GM19238 (cell line): ENCODE measurements around the gene BMP6.

ENCODE experiments used
- DNase-seq: peaks from one replicate; pipeline ENCODE4 v3.0.0; 2011; ENCODE audit warnings: low spot score; ENCODE audit not compliant: insufficient read length

Gene BMP6

GRCh38 chr6:7825986-7826385 lies 100.1 kb downstream of the BMP6 start:
- no peak for DNase-seq

DNA sequence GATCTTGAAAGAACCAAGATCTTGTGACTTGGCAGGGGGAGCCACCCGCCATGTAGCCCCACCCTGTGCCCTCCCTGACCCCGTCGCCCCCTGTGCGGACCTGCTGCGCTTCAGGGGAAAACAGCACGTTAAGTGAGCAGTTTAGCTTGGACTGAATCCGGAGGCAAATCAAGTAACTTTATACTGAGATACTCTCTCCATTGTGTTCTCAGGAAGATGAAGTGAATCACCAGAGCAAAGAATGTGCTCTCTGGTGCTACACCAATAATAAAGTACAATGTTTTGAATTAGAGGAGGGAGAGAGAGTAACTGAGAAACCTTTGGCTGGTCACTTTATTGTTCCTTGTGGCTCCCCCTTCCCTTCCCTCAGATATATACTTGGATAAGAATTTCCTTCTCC lies 101.2 kb downstream of the BMP6 start:
- DNase-seq = no peak

- DNase-seq = no peak
Measured at GRCh38 chr6:7828124-7828523, 102.2 kb downstream of the BMP6 start.

GRCh38 chr6:7832904-7833750 lies 107.2 kb downstream of the BMP6 start:
- DNase-seq = no peak

GRCh38 chr6:7833751-7834070 lies 107.8 kb downstream of the BMP6 start:
- DNase-seq = no peak

DNA sequence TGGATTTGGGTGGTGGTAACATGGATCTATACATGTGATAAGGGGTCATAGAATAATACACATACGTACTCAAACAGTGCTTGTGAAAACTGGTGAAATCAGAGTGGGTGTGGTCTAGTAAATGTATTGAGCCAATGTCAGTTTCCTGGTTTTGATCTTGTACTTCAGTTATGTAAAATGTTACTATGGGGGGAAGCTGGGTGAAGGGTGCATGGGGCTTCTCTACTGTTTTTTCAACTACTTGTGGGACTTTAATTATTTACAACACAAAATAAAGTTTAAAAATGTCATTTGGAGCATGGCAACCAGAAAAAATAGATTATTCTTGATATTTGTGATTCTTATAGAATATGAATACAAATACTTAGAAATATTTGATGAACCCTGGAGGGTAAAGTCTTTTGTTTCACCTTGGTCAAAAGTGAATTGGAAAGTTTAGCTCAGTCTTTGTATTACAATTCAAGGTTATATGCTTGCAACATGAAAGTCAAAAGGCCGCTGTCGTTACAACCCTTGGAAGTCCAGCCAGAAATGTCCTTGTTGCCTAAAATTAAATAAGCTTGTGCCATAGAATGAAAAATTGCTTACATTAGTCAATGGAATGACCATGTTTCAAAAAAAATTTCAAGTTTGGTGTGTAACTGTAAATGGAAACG lies 110.6 kb downstream of the BMP6 start:
- DNase-seq = no peak

- DNase-seq = no peak
Measured at GRCh38 chr6:7841781-7842468, 116.0 kb downstream of the BMP6 start.

DNA sequence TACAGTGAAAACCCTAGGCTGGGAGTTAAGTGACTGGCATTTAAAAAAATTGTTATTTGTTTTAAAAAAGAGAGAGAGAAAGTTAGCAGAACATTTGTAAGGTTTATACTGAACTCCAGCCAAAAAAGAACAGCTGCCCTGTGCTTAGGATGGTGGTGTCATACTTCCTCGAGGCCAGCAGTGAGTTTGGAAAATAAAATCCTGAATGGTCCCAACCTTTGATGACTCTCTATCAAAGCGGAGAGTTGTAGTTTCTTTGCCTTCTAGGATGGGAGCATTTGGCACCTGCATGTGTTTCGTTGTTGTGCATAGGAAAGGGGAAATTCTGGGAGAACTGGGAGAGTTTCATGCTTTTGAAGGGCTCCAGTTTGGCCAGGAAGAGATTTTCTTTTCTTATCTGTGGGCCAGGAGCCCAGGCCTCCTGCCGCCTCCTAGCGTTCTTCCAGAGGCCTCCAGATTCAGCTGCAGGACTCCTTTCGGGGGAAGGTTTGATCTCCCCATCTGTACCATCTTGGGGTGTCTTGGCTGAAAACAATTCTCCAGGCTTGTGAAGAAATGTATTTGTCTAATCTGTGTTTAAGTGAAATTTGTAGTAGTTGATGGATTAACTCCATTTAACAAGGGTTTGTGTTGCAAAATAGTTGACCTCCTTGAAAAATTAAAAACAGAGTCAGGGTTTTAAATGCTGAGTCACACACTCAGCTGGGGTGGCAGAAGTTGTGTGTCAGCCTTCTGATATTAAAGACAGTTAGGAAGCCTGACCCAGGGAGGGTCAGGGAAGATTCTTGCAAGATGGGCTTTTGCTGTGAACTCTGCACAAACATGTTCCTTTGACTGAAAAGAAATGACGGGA lies 121.3 kb downstream of the BMP6 start:
- DNase-seq = no peak

GRCh38 chr6:7848229-7848628 lies 122.3 kb downstream of the BMP6 start:
- no peak for DNase-seq

DNA sequence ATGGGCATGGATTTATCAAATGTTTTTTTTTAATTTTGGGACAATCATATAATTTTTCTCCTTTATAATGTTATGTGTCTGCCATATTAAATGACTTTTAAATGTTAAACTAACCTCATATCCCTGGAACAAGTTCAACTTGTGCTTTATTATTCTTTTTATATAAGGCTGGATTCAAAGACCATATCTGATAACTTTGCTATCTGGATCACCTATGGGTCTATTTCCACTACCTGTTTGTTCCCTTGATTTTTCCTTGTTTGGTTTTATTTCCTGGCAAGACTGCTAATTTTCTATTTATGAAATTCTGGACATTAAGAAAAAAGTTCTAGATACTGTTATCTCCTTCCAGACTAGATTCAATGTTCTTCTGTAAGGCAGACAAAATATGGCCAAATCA lies 125.9 kb downstream of the BMP6 start:
- no peak for DNase-seq

- DNase-seq = no peak
Measured at GRCh38 chr6:7859591-7859990, 133.7 kb downstream of the BMP6 start.

- no peak for DNase-seq
Measured at GRCh38 chr6:7865781-7866180, 139.9 kb downstream of the BMP6 start.

DNA sequence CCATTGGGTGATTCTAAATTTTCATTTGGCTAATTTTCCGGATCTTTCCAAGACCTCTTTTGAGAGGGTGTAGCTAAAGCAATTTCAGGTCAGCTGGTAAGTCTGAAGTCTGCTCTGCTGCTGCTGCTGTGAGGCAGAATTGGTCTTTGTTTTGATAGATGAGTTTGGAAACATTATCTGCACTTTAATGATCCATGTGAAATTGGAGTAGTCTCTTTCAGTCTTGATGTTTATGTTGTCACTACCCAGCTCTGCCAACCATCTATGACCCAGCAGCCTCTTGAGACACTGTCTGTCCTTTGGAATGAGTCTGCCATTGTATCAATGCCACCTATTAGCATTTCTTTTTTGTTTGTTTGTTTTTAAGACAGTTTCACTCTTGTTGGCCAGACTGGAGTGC lies 140.6 kb downstream of the BMP6 start:
- no peak for DNase-seq

- DNase-seq = no peak
Measured at GRCh38 chr6:7868926-7869325, 143.0 kb downstream of the BMP6 start.

GRCh38 chr6:7878401-7878964 lies 152.6 kb downstream of the BMP6 start:
- no peak for DNase-seq

DNA sequence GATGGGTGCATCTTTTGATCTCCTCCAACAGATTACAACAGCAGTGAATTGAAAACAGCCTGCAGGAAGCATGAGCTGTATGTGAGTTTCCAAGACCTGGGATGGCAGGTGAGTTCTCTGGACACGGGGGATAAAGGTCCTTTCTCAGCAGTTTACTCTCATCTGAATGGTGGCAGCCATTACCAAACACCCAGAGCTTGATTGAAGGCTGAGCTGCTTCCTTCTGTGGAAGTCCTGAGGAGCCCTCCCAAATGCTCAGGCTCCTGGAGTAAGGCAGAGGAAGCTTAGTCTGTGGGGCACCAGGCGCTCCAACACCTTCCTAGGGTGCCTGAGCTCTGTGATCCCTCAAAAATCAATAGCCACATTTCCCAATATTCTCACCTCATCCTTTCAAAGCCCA lies 153.1 kb downstream of the BMP6 start:
- no peak for DNase-seq

GRCh38 chr6:7879579-7879978 lies 153.7 kb downstream of the BMP6 start:
- no peak for DNase-seq

GRCh38 chr6:7879980-7880717 lies 154.2 kb downstream of the BMP6 start:
- DNase-seq = no peak

GRCh38 chr6:7880718-7881107 lies 154.8 kb downstream of the BMP6 start:
- no peak for DNase-seq

- DNase-seq = no peak
Measured at GRCh38 chr6:7881765-7882500, 156.0 kb downstream of the BMP6 start.
